Mesenchymal stem cell (in vitro differentiated cells and primary cell): ENCODE measurements around the gene VTI1B.

Source experiments
- DNase-seq: peaks from one replicate; pipeline ENCODE4 v3.0.0-alpha.2; 2013
- H2AFZ ChIP-seq: one replicate; pipeline ENCODE4 v1.6.1; 2013; ENCODE audit warnings: low read depth, mild to moderate bottlenecking, control low read depth, inconsistent platforms, low read length, moderate library complexity
- H2AK5ac ChIP-seq: 2 replicates; pipeline ENCODE4 v1.6.1; 2013; ENCODE audit warnings: low read length, moderate library complexity, mild to moderate bottlenecking, inconsistent platforms; ENCODE audit not compliant: severe bottlenecking
- H2BK120ac ChIP-seq: one replicate; pipeline ENCODE4 v1.6.1; 2013; ENCODE audit warnings: low read depth, mild to moderate bottlenecking, inconsistent platforms, low read length, moderate library complexity
- H2BK12ac ChIP-seq, 2 experiments: one replicate each; pipeline ENCODE4 v1.6.1; 2013; ENCODE audit warnings: inconsistent platforms in 2 of 2, low read length in 2 of 2, mild to moderate bottlenecking in 2 of 2, moderate library complexity in 2 of 2, control low read depth in 1 of 2
- H2BK15ac ChIP-seq: one replicate; pipeline ENCODE4 v1.6.1; 2013; ENCODE audit warnings: mild to moderate bottlenecking, low read depth, inconsistent platforms; ENCODE audit not compliant: poor library complexity, severe bottlenecking
- H2BK5ac ChIP-seq: 2 replicates; pipeline ENCODE4 v1.6.1; 2013; ENCODE audit warnings: low read depth, mild to moderate bottlenecking, low read length, control low read depth, inconsistent platforms; ENCODE audit not compliant: poor library complexity, severe bottlenecking
- H3K14ac ChIP-seq, 2 experiments: one replicate each; pipeline ENCODE4 v1.6.1; 2013; ENCODE audit warnings: inconsistent platforms in 2 of 2, low read length in 2 of 2, control low read depth in 1 of 2, mild to moderate bottlenecking in 1 of 2, moderate library complexity in 1 of 2
- H3K18ac ChIP-seq, 2 experiments: one replicate each; pipeline ENCODE4 v1.6.1; 2013; ENCODE audit warnings: inconsistent platforms in 2 of 2, low read length in 2 of 2, control low read depth in 1 of 2, low read depth in 1 of 2, mild to moderate bottlenecking in 1 of 2
- H3K23ac ChIP-seq, 2 experiments: one replicate each; pipeline ENCODE4 v1.6.1; 2013; ENCODE audit warnings: inconsistent platforms in 2 of 2, low read length in 2 of 2, mild to moderate bottlenecking in 2 of 2, moderate library complexity in 2 of 2, control low read depth in 1 of 2
- H3K27ac ChIP-seq: 2 replicates; pipeline ENCODE4 v1.5.1; 2013; ENCODE audit warnings: mild to moderate bottlenecking, moderate library complexity, low read length, control low read depth, inconsistent platforms; ENCODE audit not compliant: poor library complexity, severe bottlenecking
- H3K27me3 ChIP-seq, 2 experiments: 2 replicates each; pipeline versions ENCODE4 v1.6.1 to v1.7.0; 2013; ENCODE audit warnings: low read length in 2 of 2, mild to moderate bottlenecking in 2 of 2, moderate library complexity in 2 of 2, control low read depth in 1 of 2, inconsistent platforms in 1 of 2; ENCODE audit not compliant: control insufficient read depth in 1 of 2, insufficient read depth in 1 of 2
- H3K36me3 ChIP-seq, 2 experiments: 2 replicates each; pipeline versions ENCODE4 v1.6.1 to v1.7.0; 2013; ENCODE audit warnings: low read length in 2 of 2, control low read depth in 1 of 2, inconsistent platforms in 1 of 2, low read depth in 1 of 2, mild to moderate bottlenecking in 1 of 2; ENCODE audit not compliant: insufficient read depth in 2 of 2, control insufficient read depth in 1 of 2
- H3K4ac ChIP-seq, 2 experiments: one replicate each; pipeline ENCODE4 v1.6.1; 2013; ENCODE audit warnings: inconsistent platforms in 2 of 2, low read length in 2 of 2, mild to moderate bottlenecking in 2 of 2, moderate library complexity in 2 of 2, control low read depth in 1 of 2, low read depth in 1 of 2
- H3K4me1 ChIP-seq: 2 replicates; pipeline ENCODE4 v1.6.1; 2013; ENCODE audit warnings: low read depth, low read length, control low read depth; ENCODE audit not compliant: control insufficient read depth, insufficient read depth
- H3K4me2 ChIP-seq: 2 replicates; pipeline ENCODE4 v1.6.1; 2013; ENCODE audit warnings: low read length, mild to moderate bottlenecking, inconsistent platforms; ENCODE audit not compliant: poor library complexity, severe bottlenecking
- H3K4me3 ChIP-seq, 2 experiments: 2 replicates each; pipeline versions ENCODE4 v1.5.1 to v1.7.0; 2013; ENCODE audit warnings: low read length in 2 of 2, mild to moderate bottlenecking in 2 of 2, control low read depth in 1 of 2, low read depth in 1 of 2; ENCODE audit not compliant: insufficient read depth in 1 of 2
- H3K79me1 ChIP-seq: replicated peaks from 2 replicates; pipeline ENCODE4 v1.6.1; 2013; ENCODE audit warnings: mild to moderate bottlenecking, control low read depth, low read length, inconsistent platforms; ENCODE audit not compliant: poor library complexity, severe bottlenecking
- H3K9ac ChIP-seq: 2 replicates; pipeline ENCODE4 v1.7.0; 2013; ENCODE audit warnings: mild to moderate bottlenecking, low read length, moderate library complexity
- H3K9me3 ChIP-seq: 2 replicates; pipeline ENCODE4 v1.7.0; 2013; ENCODE audit warnings: mild to moderate bottlenecking, low read length; ENCODE audit not compliant: control insufficient read depth
- H4K8ac ChIP-seq: one replicate; pipeline ENCODE4 v1.6.1; 2013; ENCODE audit warnings: inconsistent platforms, mild to moderate bottlenecking, low read length, moderate library complexity
- H4K91ac ChIP-seq: one replicate; pipeline ENCODE4 v1.6.1; 2013; ENCODE audit warnings: mild to moderate bottlenecking, low read length, inconsistent platforms
- WGBS: methylation state at CpG from one replicate; pipeline ENCODE4 v1.1.7; 2013; ENCODE audit warnings: mixed read lengths; 5-methylcytosine and 5-hydroxymethylcytosine counted together

Gene VTI1B

GRCh38 chr14:67674139-67674479 is 323 bp downstream of the VTI1B start:
- H3K18ac ChIP-seq: peak overlapping the region; percentile 98 to 100
- peak overlapping the region; percentile 95 to 99 for H3K4ac ChIP-seq
- H3K36me3 ChIP-seq: peaks cover 8 to 19% of the 10 kb centered on the region in 2 experiments
- H3K27me3 ChIP-seq: no peaks in the 10 kb centered on the region
- peak overlapping the region; percentile 91 for H4K91ac ChIP-seq
- H3K4me2 ChIP-seq: peak overlapping the region; percentile 92
- peak overlapping the region; percentile 89 for H3K27ac ChIP-seq
- peak overlapping the region; percentile 100 for H2BK15ac ChIP-seq
- peak overlapping the region; percentile 94 for H3K9ac ChIP-seq
- peak overlapping the region; percentile 96 to 98 for H3K4me3 ChIP-seq
- DNase-seq: peak; percentile 80
- no peak overlapping the region for H3K14ac ChIP-seq
- no peak overlapping the region for H2AK5ac ChIP-seq
- H3K4me1 ChIP-seq: peaks cover 12% of the 10 kb centered on the region
- H2BK12ac ChIP-seq: no peak overlapping the region
- peaks cover 10% of the 10 kb centered on the region for H3K79me1 ChIP-seq
- H3K9me3 ChIP-seq: no peaks in the 10 kb centered on the region
- peak overlapping the region; percentile 54 for H2BK120ac ChIP-seq
- WGBS: under 1% methylated on average over 25 of the region's 25 CpGs
- H2BK5ac ChIP-seq: peak overlapping the region; percentile 70
- peak overlapping the region; percentile 99 for H4K8ac ChIP-seq
- peak overlapping the region in 1 of 2 experiments; percentile 97 for H3K23ac ChIP-seq
- H2AFZ ChIP-seq: peak overlapping the region; percentile 99

DNA sequence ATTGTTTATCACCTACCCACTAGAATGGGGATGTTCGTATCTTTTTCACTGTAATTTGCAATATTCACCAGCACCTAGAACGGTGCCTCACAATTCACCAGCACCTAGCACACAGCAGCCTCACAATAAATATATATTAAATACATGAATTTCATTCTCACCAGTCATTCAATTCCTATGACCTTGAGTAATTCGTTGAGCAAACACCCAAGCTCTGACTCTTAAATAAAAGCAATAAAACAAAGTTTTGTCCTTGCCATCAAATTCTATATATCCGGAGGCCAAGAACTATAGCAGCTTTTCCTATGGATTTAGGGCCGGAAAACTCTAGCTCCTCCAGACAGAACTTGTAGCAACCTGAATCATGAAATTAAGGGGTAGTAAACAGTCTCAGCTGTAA is 981 bp downstream of the VTI1B start:
- Histone ChIP-seq H3K36me3 (peaks cover 8 to 12% of the 10 kb centered on the region in 2 experiments), H3K27ac (no peak overlapping the region), H2BK120ac (no peak overlapping the region), H2AFZ (no peak overlapping the region), H3K23ac (no peak overlapping the region), H2AK5ac (no peak overlapping the region), H3K4me2 (peak overlapping the region; percentile 92), H3K9ac (peak overlapping the region; percentile 94), H3K79me1 (peaks cover 7% of the 10 kb centered on the region), H4K91ac (no peak overlapping the region), H2BK5ac (no peak overlapping the region), H3K4me3 (peak overlapping the region in 1 of 2 experiments; percentile 96), H3K4ac (no peak overlapping the region), H3K9me3 (no peaks in the 10 kb centered on the region), H2BK15ac (no peak overlapping the region), H4K8ac (no peak overlapping the region), H3K14ac (no peak overlapping the region), H3K4me1 (peaks cover 12% of the 10 kb centered on the region), H3K27me3 (no peaks in the 10 kb centered on the region), H2BK12ac (no peak overlapping the region), H3K18ac (no peak overlapping the region)
- WGBS: 79% methylated on average over 5 of the region's 5 CpGs
- peak; percentile 15 for DNase-seq

GRCh38 chr14:67668559-67668958 is 5.9 kb downstream of the VTI1B start:
- Histone ChIP-seq H3K18ac (no peak overlapping the region), H2AFZ (no peak overlapping the region), H2BK15ac (no peak overlapping the region), H2BK120ac (no peak overlapping the region), H2BK5ac (no peak overlapping the region), H3K4me3 (no peak overlapping the region), H3K4ac (no peak overlapping the region), H3K79me1 (peaks cover 5% of the 10 kb centered on the region), H3K23ac (no peak overlapping the region), H4K8ac (no peak overlapping the region), H3K14ac (no peak overlapping the region), H2BK12ac (no peak overlapping the region), H3K4me2 (no peak overlapping the region), H3K27ac (no peak overlapping the region), H3K36me3 (peaks cover 0 to 3% of the 10 kb centered on the region in 2 experiments), H2AK5ac (no peak overlapping the region), H4K91ac (no peak overlapping the region), H3K27me3 (no peaks in the 10 kb centered on the region), H3K9ac (no peak overlapping the region), H3K4me1 (peaks cover 7% of the 10 kb centered on the region), H3K9me3 (no peaks in the 10 kb centered on the region)
- no peak for DNase-seq

DNA sequence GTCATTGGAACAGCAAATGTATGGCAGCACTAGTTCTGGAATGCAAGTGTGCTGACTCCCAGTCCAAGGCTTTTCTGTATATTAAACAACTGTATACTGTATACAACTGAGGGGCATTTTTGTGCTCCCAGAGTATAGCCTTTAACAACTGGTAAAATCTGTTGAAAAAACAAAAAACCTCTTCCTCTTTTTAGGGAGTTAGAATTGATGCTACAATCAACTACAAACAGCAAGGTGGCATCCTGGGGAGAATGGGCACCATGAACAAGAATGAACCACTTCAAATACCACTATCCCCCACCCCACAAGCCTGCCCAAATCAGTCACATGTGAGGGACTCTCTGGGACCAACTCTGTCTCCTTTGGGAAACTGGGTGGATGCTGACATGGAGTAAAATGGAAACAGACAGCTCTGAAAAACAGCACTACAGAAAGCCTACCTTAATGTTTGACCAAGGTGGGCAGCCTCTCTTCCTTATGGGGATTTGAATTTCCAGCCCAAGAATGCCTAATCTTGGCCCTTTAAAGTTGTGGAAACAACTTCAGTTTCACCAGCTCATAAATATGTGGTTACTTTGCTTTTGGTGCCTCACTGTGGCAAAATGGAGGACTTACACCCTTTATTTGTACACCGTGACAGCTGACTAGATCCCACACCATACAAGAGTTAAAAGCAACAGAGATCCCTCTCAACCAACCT is 7.5 kb downstream of the VTI1B start:
- no peak overlapping the region for H2BK15ac ChIP-seq
- no peak overlapping the region for H4K91ac ChIP-seq
- H3K9me3 ChIP-seq: no peaks in the 10 kb centered on the region
- H3K4ac ChIP-seq: peak overlapping the region in 1 of 2 experiments; percentile 69
- H3K14ac ChIP-seq: no peak overlapping the region
- no peak overlapping the region for H2BK12ac ChIP-seq
- no peak overlapping the region for H2AK5ac ChIP-seq
- no peak overlapping the region for H3K27ac ChIP-seq
- H3K79me1 ChIP-seq: peaks cover 5% of the 10 kb centered on the region
- H3K18ac ChIP-seq: no peak overlapping the region
- peak overlapping the region; percentile 77 for H3K9ac ChIP-seq
- no peak overlapping the region for H4K8ac ChIP-seq
- no peak overlapping the region for H2BK120ac ChIP-seq
- no peak overlapping the region for H3K4me3 ChIP-seq
- WGBS: 33% methylated on average over 1 of the region's 1 CpG
- no peak overlapping the region for H2AFZ ChIP-seq
- peaks cover 3% of the 10 kb centered on the region in 2 experiments for H3K36me3 ChIP-seq
- no peak overlapping the region for H2BK5ac ChIP-seq
- H3K27me3 ChIP-seq: no peaks in the 10 kb centered on the region
- H3K4me1 ChIP-seq: peaks cover 2% of the 10 kb centered on the region
- no peak overlapping the region for H3K4me2 ChIP-seq
- DNase-seq: peak; percentile 78
- no peak overlapping the region for H3K23ac ChIP-seq
